H1 (cell line): ENCODE measurements around the gene SEC14L6.
"Not testable (repeated sequence)": the region's sequence is repeated elsewhere in the genome, so short reads cannot be mapped to it uniquely, and the experiment has no call there.

Experiments
- CBX5 ChIP-seq: fragments of 300-800, 300-1000 bp; sonication (generic); IDR thresholded peaks from 2 replicates; pipeline ENCODE4 v1.7.1; 2016; ENCODE audit warnings: antibody characterized with exemption, low read length, low read depth
- CTCF ChIP-seq, 3 experiments: IDR thresholded peaks; 1 replicate in 2 of 3; 2 replicates in 1 of 3; pipeline versions ENCODE4 v1.5.1 to v1.6.1; 2011; ENCODE audit warnings: low read length in 3 of 3, mild to moderate bottlenecking in 3 of 3, inconsistent platforms in 2 of 3, low read depth in 1 of 3, moderate library complexity in 1 of 3; ENCODE audit not compliant: insufficient read depth in 1 of 3; ENCODE audit errors: control extremely low read depth in 1 of 3
- EZH2 ChIP-seq: fragments of 200-600 bp; sonication (generic); IDR thresholded peaks from 2 replicates; pipeline ENCODE4 v1.7.1; 2012; ENCODE audit warnings: low read depth, mild to moderate bottlenecking, moderate library complexity, low read length, inconsistent platforms; ENCODE audit not compliant: severe bottlenecking
- NRF1 ChIP-seq: IDR thresholded peaks from 2 replicates; pipeline ENCODE4 v1.6.1; 2011; ENCODE audit warnings: mild to moderate bottlenecking, low read depth, low read length, improper control_type of control experiment
- PHF8 ChIP-seq: fragments of 200-600 bp; sonication (generic); conservative IDR thresholded peaks from 2 replicates; pipeline ENCODE4 v1.7.1; 2012; ENCODE audit warnings: low read depth, mild to moderate bottlenecking, inconsistent platforms, low read length, moderate library complexity
- POLR2A ChIP-seq, 2 experiments: IDR thresholded peaks; 1 replicate in 1 of 2; 2 replicates in 1 of 2; pipeline ENCODE4 v1.6.1; 2011; ENCODE audit warnings: low read depth in 2 of 2, low read length in 2 of 2, mild to moderate bottlenecking in 2 of 2; ENCODE audit errors: control extremely low read depth in 1 of 2
- POLR2AphosphoS5 ChIP-seq: IDR thresholded peaks from 2 replicates; pipeline ENCODE4 v1.6.1; 2011; ENCODE audit warnings: low read depth, low read length
- SIN3A ChIP-seq, 2 experiments: IDR thresholded peaks in 1 of 2; conservative IDR thresholded peaks in 1 of 2; 2 replicates each; pipeline ENCODE4 v1.6.1; 2011 to 2012; ENCODE audit warnings: low read length in 2 of 2, improper control_type of control experiment in 1 of 2, low read depth in 1 of 2, mild to moderate bottlenecking in 1 of 2
- SUZ12 ChIP-seq: fragments of 200-600 bp; sonication (generic); IDR thresholded peaks from 2 replicates; pipeline ENCODE4 v1.6.1; 2012; ENCODE audit warnings: mild to moderate bottlenecking, inconsistent platforms, low read length, moderate library complexity, mixed read lengths

GRCh38 chr22:30541511-30541910, 5.0 kb downstream of the SEC14L6 start:
- not testable (repeated sequence) for TF ChIP-seq POLR2AphosphoS5; SIN3A (conservative IDR thresholded peaks at IDR 0.05 in 1 of 2, IDR thresholded peaks at IDR 0.05 in 1 of 2; ENCODE audit: low read depth in 1 of 2, low read length in 2 of 2); CTCF (IDR thresholded peaks at IDR 0.05; ENCODE audit: control extremely low read depth in 1 of 3, insufficient read depth in 1 of 3, low read depth in 1 of 3, low read length in 3 of 3); SUZ12; NRF1; EZH2; PHF8; POLR2A (IDR thresholded peaks at IDR 0.05; ENCODE audit: control extremely low read depth in 1 of 2, low read depth in 2 of 2, low read length in 2 of 2); CBX5
